Aorta (tissue), 5 donors: Measurements from ENCODE around the gene MMADHC. TPM values are rescaled to one million over a fixed set of nuclear protein-coding genes. Genes with fewer than 3 reads are reported as not detected.

Source experiments
- ATAC-seq: fragments of 200-7000 bp; cut with Tn5 transposase; one replicate; pipeline ENCODE4 v1.9.1; 2022; ENCODE audit warnings: moderate library complexity; ENCODE audit not compliant: low FRiP score
- DNase-seq, 2 donors: peaks; one replicate each; pipeline ENCODE4 v3.0.0-alpha.2; 2020
- H3K27ac ChIP-seq, 2 donors: one replicate each; pipeline ENCODE4 v1.5.1; 2013; ENCODE audit warnings: low read length in 2 of 2, mild to moderate bottlenecking in 2 of 2, moderate library complexity in 2 of 2, control low read depth in 1 of 2, inconsistent platforms in 1 of 2, low read depth in 1 of 2
- H3K27me3 ChIP-seq, 2 donors: one replicate each; pipeline ENCODE4 v1.6.1; 2013; ENCODE audit warnings: control low read depth in 1 of 2, low read length in 1 of 2, mild to moderate bottlenecking in 1 of 2, moderate library complexity in 1 of 2; ENCODE audit not compliant: insufficient read depth in 2 of 2, control insufficient read depth in 1 of 2
- H3K36me3 ChIP-seq, 2 donors: one replicate each; pipeline ENCODE4 v1.6.1; 2013; ENCODE audit warnings: control low read depth in 1 of 2, low read length in 1 of 2, mild to moderate bottlenecking in 1 of 2; ENCODE audit not compliant: insufficient read depth in 2 of 2, control insufficient read depth in 1 of 2
- H3K4me1 ChIP-seq, 2 donors: one replicate each; pipeline ENCODE4 v1.6.1; 2013; ENCODE audit warnings: low read length in 2 of 2, control low read depth in 1 of 2, mild to moderate bottlenecking in 1 of 2, moderate library complexity in 1 of 2; ENCODE audit not compliant: insufficient read depth in 2 of 2, control insufficient read depth in 1 of 2
- H3K4me3 ChIP-seq, 2 donors: one replicate each; pipeline ENCODE4 v1.5.1; 2013; ENCODE audit warnings: low read length in 2 of 2, control low read depth in 1 of 2, mild to moderate bottlenecking in 1 of 2
- H3K9me3 ChIP-seq: one replicate; pipeline ENCODE4 v1.6.1; 2013; ENCODE audit warnings: mild to moderate bottlenecking, low read length; ENCODE audit not compliant: control insufficient read depth
- WGBS, 2 donors: extraction: QIAGEN DNeasy Blood & Tissue Kit; methylation state at CpG; one replicate each; pipeline ENCODE4 v1.1.7; 2013; 5-methylcytosine and 5-hydroxymethylcytosine counted together
- intact Hi-C, 2 donors: fragments of 100-400 bp; cut with DNase I; formaldehyde crosslinking; loops; one replicate each; pipeline versions ENCODE4 v1.14.2 to v1.15.0; 2022
- long read RNA-seq, 2 donors: library from polyadenylated mRNA; unstranded; transcript quantifications; one replicate each; pipeline ENCODE4 v2.0.0, GENCODE V29; 2020 to 2021
- polyA plus RNA-seq, 2 donors: library from polyadenylated mRNA; stranded (reverse); fragments of 200-250 nt; gene quantifications; one replicate each; pipeline ENCODE4 v1.2.3, GENCODE V29; 2013
- total RNA-seq, 2 donors: library from RNA; stranded (reverse); fragmentation: NEBNext Ultra II Directional; extraction: Animal tissue kit (Norgen Biotek cat#: 25700); gene quantifications; one replicate each; pipeline ENCODE4 v1.2.1, GENCODE V29; 2021
- donor health status: healthy with polysubstance abuse.
- donor health status: Bipolar disorder and iron deficiency.
- donor health status: DM: no; HTN: no; CAD: no.
- donor health status: DM: no; HTN: no; CAD: no.
- donor health status: DM: yes; HTN: yes; CAD: no.

Gene MMADHC
- 10 to 100 TPM; 67.3 to 82.8 TPM for total RNA-seq
- 100 to 1,000 TPM in 1 of 2 donors, 10 to 100 TPM in 1; 87.9 to 128 TPM for polyA plus RNA-seq
- long read RNA-seq, donor 1, transcript MMADHC-201 (8 exons, 1,436 nt), result major isoform, 170 of 186 reads
- long read RNA-seq, donor 1, transcript MMADHC-203 (7 exons, 1,726 nt), result minor isoform, 11 of 186 reads
- long read RNA-seq, donor 1, partial matches to known transcripts, result 2 of 186 reads
- long read RNA-seq, donor 1, other reads (novel, unspliced or antisense), result 3 of 186 reads
- long read RNA-seq, donor 2, transcript MMADHC-201 (8 exons, 1,436 nt), result major isoform, 22 of 28 reads
- long read RNA-seq, donor 2, partial matches to known transcripts, result 2 of 28 reads
- long read RNA-seq, donor 2, other reads (novel, unspliced or antisense), result 1 of 28 reads

DNA sequence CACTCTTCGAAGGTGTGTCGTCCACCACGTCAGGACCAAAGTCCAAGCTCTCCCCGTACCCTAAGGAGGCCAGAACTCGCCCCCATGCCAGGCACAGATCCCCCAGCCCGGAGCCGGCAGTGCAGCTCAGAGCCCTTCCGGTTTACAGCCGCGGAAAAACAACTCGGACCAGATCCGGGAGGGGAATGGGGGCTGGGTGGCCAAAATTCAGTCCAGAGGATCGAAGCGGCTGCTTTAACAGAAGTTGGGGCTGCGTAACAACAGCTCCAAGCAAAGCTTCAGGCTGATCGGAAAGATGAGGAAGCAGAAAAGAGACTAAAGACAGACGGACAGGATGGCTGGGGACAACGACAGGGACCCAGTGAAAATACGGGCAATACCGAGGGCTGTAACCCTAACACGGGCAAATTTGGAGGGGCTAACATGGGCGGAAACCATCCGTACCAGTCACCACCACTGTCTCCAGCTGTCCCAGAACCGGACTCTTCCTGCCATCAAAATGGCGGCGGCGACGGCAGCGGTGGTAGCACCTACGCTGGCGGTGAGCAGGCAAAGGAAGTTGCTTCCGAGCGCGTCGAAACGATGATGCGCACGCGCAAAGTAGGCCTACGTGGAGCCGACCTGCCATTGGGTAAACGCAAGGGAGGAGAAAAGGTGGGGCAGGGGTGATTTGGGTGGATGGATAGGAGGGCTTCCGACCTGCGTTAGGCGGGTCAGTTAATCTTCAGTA, at the start of gene MMADHC:
TSS of gene MMADHC (minus strand) at position 556 of the 730 bp plus-strand sequence. CDS start 678 bp downstream, outside the sequence.
- WGBS, 2 donors, result 0% methylated on average over 42 to 45 of the region's 45 CpGs
- Histone ChIP-seq H3K4me3 (peak within 1 kb of the TSS; percentile 84 to 86), H3K27ac (peak within 1 kb of the TSS; percentile 79 to 97), H3K9me3 (no peaks in the 10 kb centered on the region), H3K36me3 (no peaks in the 10 kb centered on the region), H3K27me3 (no peaks in the 10 kb centered on the region), H3K4me1 (peaks cover 2 to 4% of the 10 kb centered on the region in 2 donors)
- DNase-seq, result peak; percentile 97 to 98
- peak; percentile 98 for ATAC-seq
- intact Hi-C loops, result loop anchor here in 1 of 2 donors (5.0 to 10.0 kb wide), 2 partner anchors 1020 to 1677 kb away; partner anchors contain the start of gene RBM43

DNA sequence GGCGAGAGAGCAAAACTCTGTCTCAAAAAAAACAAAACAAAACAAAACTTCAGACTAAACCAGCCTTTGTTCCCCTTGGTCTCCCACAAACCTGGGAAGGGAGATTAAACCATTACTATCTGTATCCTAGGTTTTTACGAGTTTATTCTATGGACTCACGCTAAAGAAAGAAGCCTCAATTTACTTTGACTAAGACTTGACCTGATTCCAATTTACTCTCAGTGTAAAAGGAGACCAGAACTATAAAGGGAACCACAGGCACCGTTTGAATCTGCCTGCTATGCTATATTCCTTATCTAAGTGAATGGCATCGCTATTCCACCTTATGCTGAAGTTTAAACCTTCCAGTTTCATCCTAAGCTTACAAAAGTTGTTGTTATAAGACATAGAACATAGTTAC, 46.5 kb upstream of the MMADHC start:
- no peak for ATAC-seq

DNA sequence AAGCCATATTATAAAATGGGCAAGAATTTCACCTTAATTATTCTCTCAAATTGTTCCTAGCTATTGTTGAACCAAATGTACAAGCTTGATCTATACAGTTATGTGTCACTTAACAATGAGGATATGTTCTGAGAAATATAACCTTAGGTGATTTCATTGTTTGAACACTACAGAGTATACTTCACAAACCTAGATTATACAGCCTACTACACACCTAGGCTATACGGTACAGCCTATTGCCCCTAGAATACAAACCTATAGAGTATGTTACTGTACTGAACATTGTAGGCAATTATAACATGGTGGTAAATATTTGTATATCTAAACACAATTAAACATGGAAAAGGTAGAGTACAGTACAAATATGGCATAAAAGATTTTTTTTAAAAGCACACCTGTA, 42.9 kb upstream of the MMADHC start:
- no peak for ATAC-seq
- Histone ChIP-seq H3K4me1 (no peaks in the 10 kb centered on the region), H3K36me3 (no peaks in the 10 kb centered on the region), H3K27me3 (no peaks in the 10 kb centered on the region), H3K9me3 (no peaks in the 10 kb centered on the region), H3K27ac (no peak overlapping the region), H3K4me3 (no peak overlapping the region)
- 96 to 100% methylated on average over 1 of the region's 1 CpG for WGBS, 2 donors
- intact Hi-C loops, result no loop called here
- DNase-seq, result no peak

More for the DNA sequence above, 46.5 kb upstream of the MMADHC start:
- no peak for DNase-seq
- no peaks in the 10 kb centered on the region for H3K4me1 ChIP-seq
- no peak overlapping the region for H3K27ac ChIP-seq
- H3K27me3 ChIP-seq, result no peaks in the 10 kb centered on the region
- H3K4me3 ChIP-seq, result no peak overlapping the region
- 76 to 79% methylated on average over 5 of the region's 5 CpGs for WGBS, 2 donors
- intact Hi-C loops, result no loop called here
- H3K9me3 ChIP-seq, result no peaks in the 10 kb centered on the region
- no peaks in the 10 kb centered on the region for H3K36me3 ChIP-seq

DNA sequence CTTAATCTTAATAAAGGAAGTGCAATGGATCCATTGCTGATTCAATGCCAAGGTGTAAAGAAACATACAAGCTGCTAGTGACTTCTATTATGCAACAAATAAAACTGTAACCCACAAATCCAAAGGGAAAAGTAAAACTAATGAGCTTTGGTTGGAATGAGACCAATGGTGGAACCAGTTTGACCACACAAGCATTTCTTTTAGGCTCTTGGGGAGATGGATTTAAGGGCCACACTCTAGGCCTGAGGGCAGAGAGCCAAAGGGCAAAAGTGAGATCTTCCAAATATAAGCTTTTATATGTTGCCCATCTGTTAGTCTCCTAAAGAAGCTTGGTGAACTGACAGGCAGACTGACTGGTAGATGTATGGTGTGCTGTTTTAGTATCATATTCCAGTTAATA, 41.5 kb upstream of the MMADHC start:
- intact Hi-C loops, result no loop called here
- DNase-seq, result no peak
- no peak for ATAC-seq

DNA sequence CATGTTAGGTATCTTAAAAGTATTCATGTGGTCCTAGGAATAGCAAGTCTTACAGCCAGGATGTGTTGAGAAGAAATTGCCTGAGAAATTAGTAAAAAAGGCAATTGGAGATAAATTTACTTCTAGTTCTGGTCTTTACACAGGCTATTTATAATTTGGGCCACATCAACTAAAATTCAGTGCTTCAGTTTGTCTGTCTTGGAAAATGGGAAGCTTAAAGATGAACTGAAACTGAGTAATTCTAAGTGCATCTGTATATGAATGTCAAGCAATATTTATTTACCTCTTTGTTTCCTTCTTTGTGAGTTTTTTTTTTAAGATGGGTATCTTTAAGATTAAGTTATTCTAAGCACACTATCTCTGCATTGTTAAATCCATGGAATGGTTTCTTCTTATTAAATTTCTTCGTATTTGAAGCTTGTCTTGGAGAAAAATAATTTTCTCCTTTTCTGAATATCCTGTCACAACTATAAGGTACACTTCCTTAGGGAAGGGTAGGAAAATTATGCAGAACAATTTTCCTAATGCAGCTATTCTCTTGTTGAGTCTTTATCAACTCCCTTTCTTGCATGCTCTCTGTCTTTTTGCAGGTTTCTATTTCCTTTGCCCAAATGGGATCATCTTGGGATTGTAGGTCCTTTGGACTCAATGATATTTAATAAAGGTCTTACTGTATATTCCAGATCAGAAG, 39.7 kb upstream of the MMADHC start:
- intact Hi-C loops, result no loop called here
- Histone ChIP-seq H3K36me3 (no peaks in the 10 kb centered on the region), H3K4me3 (no peak overlapping the region), H3K27ac (no peak overlapping the region), H3K4me1 (no peaks in the 10 kb centered on the region), H3K9me3 (no peaks in the 10 kb centered on the region), H3K27me3 (no peaks in the 10 kb centered on the region)
- DNase-seq (no peak), ATAC-seq (no peak)
- WGBS, 2 donors, result 93 to 95% methylated on average over 1 of the region's 1 CpG

More for the DNA sequence above, 41.5 kb upstream of the MMADHC start:
- no peak overlapping the region for H3K27ac ChIP-seq
- no peaks in the 10 kb centered on the region for H3K4me1 ChIP-seq
- no peaks in the 10 kb centered on the region for H3K36me3 ChIP-seq
- no peak overlapping the region for H3K4me3 ChIP-seq
- H3K27me3 ChIP-seq, result no peaks in the 10 kb centered on the region
- H3K9me3 ChIP-seq, result no peaks in the 10 kb centered on the region

DNA sequence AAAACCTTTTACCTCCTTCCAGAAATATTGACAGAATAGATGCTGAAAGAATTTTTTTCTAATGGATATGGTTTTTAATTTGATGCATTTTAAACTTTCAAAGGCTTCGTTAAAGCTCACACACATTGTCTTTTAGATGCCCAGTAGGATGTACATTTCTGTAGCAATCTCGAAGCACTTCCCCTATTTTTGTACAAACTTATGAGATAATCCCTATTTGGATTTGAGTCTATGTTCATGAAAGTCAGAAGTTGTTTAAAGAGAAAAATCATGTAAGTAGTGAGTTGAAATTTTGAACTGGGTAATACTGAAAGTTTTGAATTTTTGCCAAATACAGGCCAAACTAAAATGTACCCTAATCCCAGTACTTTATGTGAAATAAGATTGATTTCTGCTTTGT, 38.1 kb upstream of the MMADHC start:
- no peak for DNase-seq
- Histone ChIP-seq H3K27ac (no peak overlapping the region), H3K4me1 (no peaks in the 10 kb centered on the region), H3K36me3 (no peaks in the 10 kb centered on the region), H3K27me3 (no peaks in the 10 kb centered on the region), H3K4me3 (no peak overlapping the region), H3K9me3 (no peaks in the 10 kb centered on the region)
- ATAC-seq, result no peak
- intact Hi-C loops, result no loop called here
- 79 to 82% methylated on average over 2 of the region's 2 CpGs for WGBS, 2 donors

DNA sequence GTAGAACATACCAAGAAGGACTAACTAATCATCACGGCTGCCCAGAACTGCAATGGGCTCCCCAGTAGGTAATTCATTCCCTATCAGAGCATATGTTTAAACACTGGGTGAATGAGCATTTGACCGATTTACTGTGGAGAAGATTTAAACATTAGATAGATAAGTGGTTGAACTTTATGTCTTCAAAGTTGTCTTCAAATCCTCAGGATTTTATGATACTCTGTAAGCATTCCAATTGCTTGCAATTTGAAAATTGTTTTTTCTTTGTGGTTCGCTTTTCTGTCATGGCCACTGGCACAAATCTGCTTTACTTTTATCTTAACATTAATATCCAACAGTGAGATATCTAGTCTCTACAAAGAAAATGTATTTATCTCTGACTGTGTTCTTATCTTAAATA, 37.7 kb upstream of the MMADHC start:
- H3K4me3 ChIP-seq, result no peak overlapping the region
- no peak overlapping the region for H3K27ac ChIP-seq
- H3K36me3 ChIP-seq, result no peaks in the 10 kb centered on the region
- ATAC-seq, result no peak
- 85 to 88% methylated on average over 3 of the region's 3 CpGs for WGBS, 2 donors
- H3K9me3 ChIP-seq, result no peaks in the 10 kb centered on the region
- no peaks in the 10 kb centered on the region for H3K4me1 ChIP-seq
- no peak for DNase-seq
- no peaks in the 10 kb centered on the region for H3K27me3 ChIP-seq
- intact Hi-C loops, result no loop called here

DNA sequence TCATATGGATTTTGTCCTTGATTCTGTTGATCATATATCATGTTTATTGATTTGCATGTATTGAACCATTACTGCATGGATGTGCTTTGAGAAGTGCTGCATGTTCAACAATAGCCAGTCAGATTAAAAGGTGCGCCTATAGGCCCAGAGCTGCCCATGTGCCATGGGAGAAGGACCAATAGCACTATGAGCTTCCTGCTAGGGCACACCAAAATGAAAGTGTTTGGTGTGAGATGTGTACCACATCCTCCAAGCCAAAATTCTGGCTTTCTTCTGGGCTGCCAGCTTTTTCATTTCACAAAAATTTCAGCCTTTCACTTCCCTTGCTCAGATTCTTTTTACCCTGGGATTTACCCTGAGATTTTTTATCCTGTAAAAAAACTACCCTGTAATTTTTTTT, 34.8 kb upstream of the MMADHC start:
- H3K9me3 ChIP-seq, result no peaks in the 10 kb centered on the region
- ATAC-seq, result no peak
- 97 to 100% methylated on average over 1 of the region's 1 CpG for WGBS, 2 donors

More for the DNA sequence above, 34.8 kb upstream of the MMADHC start:
- intact Hi-C loops, result no loop called here
- Histone ChIP-seq H3K27me3 (no peaks in the 10 kb centered on the region), H3K4me3 (no peak overlapping the region), H3K4me1 (no peaks in the 10 kb centered on the region), H3K27ac (no peak overlapping the region), H3K36me3 (no peaks in the 10 kb centered on the region)
- DNase-seq, result no peak
